HG03432 (cell line): ENCODE measurements around the gene ALPI.
"Not testable (repeated sequence)": the region's sequence is repeated elsewhere in the genome, so short reads cannot be mapped to it uniquely, and the experiment has no call there.

Experiments
- ATAC-seq: cut with Tn5 transposase; IDR thresholded peaks from one replicate; pipeline ENCODE4 v1.9.1; 2021; ENCODE audit warnings: mild to moderate bottlenecking, moderate library complexity; ENCODE audit not compliant: unreplicated experiment

The ALPI gene

DNA sequence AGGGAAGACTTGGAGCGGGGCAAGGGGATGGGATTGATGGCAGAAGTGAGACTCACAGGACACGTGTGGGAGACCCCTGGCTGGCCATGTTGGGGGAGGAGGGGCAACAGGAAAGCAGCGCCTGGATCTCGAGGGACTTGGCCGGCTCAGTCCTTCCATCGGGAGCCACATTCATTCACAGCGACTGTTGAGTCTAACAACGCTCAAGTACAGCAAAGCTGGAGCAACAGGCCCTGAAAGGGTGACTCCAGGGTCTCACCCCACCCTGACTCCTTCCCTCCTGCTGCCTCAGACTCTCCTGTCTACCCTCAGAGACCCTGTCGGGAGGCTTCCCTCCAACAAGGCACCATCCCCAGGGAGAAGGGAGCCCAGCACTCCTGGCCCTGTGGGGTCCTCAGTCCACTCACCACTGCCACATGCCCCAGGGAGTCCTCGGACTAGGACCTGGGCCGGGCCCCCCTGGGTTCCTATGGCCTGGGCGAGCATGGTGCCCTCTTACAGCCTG, 14.8 kb upstream of the ALPI start:
- no peak for ATAC-seq

DNA sequence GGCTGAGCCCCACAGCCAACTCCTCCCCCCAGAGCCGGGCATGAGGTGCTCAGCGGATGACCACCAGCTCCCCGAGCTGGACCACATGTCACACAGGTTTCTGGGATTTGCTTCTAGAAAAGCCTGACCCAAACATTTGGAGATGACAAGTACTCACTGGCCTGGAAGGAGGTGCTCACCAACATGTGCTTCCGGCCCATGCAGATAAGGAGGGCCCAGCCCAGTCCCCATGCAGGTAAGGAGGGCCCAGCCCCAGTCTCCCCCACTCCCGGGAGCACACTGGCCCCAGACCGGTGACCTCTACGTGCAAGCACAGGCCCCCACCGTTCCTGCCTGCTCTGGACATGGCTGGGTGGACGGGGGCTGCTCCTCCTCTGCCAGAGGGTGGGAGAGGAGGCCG, 14.0 kb upstream of the ALPI start:
- ATAC-seq, result not testable (repeated sequence)

DNA sequence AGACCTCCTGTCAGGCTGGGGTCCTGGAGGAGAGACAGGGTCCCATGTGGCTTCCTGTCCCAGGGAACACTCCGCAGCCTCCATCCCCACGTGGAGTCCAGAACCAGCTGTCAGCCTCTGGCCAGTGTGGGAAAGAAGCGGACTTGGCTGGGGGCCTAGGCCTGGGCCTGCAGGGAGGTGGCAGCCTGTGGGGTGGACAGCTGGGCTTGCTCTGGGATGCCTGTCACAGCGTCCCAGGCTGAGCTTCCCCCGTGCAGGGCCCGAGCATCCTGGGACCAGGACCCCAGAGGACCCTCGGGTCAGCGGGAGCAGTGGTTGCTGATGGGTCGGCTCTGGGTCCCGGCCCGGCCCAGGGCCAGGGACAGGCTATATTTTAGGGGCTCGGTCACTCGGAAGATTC, 13.5 kb upstream of the ALPI start:
- ATAC-seq, result not testable (repeated sequence)

DNA sequence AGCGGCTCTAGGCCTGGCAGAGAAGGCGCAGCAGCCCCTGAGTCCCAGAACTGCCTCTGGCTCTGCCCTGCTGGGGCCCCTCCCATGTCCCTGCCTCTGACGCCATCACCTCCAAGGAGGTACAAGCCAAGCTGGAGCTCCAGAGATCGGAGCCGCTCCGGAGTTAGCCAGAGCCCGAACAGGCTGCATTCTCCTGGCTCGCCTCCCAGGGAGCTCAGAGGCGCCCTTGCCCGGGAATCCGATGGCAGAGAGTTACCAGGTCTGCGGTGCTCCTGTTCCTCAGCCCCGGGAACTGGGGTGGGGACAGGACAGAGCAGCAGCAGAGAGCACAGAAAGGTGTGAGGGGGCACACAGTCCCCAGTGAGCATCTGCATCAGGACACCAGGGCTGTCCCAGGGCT, 12.9 kb upstream of the ALPI start:
- ATAC-seq, result not testable (repeated sequence)

DNA sequence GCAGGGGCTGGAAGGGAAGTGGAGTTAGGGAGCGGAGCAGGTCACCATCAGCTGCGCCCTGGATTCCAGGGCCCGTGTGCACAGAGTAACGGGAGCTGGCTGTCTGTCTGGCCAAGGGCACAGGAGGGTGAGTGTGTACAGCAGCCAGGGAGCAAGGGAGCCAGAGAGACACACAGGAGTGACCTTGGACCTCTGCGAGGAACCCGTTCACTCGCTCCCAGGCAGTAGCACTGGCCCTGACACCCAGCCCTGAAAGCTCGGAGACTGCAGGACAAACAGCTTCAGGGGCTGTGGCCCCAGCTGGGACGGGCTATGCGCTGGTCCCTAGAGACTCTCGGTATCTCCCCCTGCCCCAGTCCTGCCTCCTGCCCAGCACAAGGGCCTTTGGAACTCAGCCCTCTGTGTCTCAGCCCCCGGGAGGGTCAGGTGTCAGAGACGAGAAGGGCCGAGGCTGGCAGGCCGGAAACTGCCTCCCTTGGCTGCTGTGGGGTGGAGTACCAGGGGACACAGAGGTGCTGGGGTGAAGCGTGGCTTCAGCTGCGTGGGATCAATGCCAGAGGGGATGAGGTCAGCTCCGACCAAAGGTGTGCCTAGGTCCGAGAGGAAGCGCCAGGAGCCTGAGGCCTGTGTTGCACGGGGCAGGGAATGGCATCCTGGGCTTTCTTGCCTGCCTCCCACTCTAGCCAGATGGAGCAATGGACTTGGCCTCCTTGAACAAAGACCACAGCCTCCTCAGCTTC, 12.1 kb upstream of the ALPI start:
- ATAC-seq, result not testable (repeated sequence)

DNA sequence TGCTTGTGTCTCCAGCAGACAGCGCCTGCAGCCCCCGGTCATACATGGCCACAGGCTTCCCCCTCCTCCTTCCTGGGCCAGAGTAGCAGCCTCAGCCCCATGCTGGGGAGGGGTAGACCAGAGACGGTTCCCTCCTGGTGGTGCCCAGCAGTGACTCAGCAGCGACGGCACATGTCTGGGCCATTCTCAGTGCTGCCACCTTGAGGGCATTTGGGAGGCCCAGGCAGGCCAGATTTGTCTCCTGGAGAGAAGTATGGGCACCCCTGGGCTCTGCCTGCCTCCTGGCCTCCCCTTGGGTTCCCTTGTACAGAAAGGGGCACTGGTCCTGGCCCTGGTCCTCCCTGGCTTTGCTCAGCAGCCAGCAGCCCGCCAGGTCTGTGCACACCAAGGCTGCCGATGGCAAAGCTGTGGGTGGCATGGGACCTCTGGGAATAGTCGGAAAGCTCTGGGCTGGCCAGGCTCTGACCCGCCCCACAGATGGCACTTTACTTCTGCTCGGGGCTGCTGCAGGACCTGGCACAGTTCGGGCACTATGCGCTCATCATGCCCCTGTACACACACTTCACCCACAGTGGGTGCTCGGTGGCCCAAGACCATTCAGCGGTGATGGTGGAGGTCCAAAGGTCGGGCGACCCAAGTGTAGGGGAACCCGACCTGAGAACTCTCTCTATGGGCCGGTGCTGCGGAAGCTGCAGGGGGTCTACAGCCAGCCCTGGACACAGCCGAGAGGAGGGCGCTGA, 11.4 kb upstream of the ALPI start:
- ATAC-seq, result peak; percentile 41

DNA sequence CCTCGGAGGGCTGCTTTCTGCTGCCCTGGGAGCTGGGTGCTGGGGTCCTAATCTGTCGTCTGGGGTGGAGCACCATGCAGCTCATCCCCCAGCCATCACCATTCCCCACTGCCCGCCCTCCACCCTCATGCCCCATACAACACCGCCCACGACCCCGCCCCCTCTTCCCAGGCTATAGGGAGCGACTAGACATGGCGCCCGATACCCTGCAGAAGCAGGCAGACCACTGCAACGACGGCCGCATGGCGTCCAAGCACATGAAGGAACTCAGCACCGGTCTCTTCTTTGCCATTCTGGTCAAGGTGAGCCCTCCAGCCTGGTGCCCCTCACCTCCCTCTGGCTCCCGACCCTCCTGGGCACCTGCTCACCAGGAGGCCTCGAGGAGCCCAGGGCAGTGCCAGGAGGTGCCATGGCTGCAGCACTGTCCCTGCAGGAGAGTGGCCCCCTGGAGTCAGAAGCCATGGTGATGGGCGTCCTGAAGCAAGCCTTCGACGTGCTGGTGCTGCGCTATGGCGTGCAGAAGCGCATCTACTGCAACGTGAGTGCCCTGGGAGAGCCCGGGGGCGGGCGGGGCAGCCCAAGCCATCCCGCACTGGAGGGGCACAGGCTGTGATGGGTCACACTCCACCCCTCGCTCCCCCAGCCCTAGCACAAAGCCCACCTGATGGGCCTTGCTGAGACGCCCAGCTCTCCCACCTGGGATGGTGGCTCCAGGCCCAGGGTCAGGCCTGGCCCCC, 10.6 kb upstream of the ALPI start:
- ATAC-seq, result not testable (repeated sequence)

DNA sequence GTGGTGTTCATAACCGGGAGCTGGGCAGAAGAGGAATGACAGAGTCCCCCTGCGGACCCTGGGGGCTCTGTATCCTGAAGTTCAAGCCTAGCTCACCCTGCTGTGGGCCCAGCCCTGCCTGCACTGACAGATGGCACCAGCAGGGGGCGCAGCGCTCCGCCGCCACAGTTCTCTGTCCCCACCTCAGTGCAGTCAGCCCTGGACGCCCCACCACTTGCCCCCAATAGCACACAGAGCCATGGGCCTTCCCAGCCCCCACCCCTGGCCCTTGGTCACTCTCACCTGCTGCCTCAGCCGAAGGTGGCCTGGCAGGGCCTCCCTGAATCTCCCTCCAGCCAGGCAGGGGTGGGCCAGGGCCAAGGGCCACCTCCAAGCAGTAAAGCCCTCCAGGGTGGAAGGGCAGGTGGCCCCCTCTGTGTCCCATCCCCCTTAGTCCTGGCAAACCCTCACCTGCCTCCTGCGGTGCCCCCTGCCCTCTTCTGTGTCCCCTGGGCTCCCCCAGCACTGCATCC, 9.6 kb upstream of the ALPI start:
- ATAC-seq, result not testable (repeated sequence)

DNA sequence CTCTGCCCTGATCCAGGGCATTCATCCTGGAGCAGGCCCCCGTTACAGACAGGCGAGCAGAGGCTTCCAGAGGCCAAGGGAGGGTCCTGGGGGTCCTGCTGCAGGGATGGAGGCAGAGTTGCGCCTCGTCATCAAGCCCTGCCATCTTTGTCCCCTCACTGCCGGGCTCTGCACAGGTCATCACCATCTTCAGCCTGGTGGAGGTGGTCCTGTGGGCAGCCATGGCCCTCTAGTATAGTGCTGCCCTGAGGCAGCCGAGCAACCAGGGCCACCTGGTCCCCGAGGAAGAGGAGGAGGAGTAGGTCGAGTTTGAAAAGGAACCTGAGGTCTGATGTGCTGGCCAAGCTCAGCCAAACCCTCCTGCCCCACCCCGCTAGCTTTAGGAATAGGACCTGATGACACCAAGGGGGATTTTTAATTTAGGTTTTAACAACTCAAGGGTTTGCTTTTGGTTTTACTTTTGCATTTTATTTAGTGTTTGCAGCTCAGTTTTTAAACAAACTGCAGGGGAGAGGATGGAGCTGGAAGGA, 8.8 kb upstream of the ALPI start:
- no peak for ATAC-seq

DNA sequence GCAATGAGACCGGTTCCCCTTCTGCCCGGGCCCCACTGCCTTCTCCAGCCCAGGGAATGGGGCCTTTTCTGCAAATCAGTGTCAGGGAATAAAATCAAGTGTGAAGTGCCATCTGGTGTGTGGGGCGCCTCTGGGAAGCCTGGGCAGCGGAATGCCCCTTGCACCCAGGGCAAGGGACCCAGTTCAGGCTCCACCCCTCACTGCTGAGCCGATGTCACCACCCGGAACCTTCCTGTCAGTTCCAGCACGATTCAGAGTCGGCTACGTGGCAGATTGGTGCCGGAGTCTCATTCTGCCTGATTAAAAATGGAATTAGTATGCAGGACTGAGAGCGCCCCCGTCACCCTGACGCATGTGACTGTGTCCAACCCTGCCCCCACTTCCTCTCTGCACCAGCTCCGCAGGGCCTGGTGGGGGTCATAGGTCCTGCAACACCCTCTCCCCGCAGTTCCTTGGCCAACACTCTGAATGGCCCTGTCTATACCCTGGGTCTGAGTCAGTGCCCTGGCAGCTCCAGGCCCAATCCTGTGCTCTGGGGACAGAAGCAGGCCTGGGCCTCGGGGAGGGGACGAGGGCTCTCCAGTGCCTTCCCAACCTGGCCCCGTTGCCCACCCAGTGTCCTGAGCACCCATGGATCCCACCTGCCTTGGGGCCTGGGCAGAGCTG, 8.2 kb upstream of the ALPI start:
- no peak for ATAC-seq

DNA sequence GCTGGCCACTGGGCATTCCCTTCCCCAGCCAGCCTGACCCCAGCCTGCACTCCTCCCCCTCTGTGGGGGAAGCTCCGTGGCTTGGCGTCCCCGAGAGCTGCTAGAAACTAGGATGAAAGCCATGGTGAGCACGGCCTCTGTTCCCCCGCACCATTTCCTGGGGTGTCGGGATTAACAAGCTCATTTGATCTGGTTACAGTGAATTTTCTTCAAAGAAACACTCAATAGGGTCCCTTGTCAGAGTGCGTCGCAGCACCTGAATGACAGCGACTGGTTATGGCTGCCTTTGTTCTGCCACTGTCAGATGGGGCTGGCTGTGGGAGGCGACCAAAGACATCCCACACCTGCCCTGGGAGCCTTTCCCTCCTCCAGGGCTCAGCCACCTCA, 7.7 kb upstream of the ALPI start:
- ATAC-seq, result no peak

DNA sequence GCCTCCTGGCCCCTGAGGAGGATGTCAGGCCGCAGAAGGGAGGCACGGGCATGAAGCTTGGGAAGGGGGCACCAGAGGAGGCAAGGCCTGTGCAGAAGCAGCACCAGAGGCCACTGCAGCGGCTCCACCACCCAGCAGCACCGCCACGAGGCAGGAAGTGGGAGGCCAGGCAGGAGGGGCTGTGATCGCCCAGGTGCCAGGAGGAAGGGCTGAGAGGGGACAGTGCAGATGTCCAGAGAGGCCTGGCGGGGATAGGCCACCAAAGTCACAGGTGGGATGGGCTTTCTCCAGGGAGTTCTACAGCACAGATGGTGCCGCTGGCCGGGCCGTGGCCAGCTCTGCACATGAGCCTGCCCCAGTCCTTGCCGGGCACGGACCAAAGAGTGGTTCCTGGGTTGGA, 6.0 kb upstream of the ALPI start:
- ATAC-seq, result no peak

DNA sequence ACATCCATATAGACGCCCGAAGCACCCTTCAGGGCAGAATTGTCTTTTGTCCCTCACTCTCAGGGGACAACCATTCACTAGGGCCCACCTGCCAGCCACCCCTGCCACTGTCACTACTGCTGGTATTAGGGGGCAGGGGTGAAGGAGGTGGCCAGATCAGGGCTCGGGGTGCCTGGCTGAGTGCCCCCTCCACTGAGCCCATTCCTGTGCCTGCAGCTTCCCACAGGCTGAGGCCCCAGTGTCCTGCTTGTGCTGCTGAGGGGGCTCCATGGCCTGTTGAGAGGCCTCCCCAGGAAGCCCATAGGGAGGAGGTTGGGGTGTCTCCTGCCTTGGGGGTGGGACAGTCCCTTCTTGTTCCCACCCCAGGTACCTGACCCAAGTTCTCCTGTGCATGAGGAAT, 4.3 kb upstream of the ALPI start:
- ATAC-seq, result not testable (repeated sequence)

DNA sequence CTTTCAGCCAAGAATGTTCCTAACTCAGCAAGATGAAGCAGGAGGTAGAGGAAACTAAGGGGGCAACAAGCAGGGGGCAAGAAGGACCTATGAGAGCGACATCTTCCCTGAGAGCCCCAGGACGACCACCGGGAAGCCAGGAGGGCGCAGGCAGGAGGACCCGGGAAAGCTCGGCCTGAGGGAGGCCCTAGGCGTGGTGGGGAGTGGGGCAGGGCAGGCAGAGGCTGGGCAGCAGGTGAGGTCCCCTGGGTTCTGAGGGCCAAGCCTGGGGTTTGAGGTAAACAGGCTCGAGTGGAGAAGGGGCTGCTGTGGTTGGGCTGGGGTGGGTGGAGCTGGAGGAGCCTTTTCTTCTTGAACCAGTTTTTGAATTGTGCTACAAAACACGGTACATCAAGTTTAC, 1.3 kb upstream of the ALPI start:
- no peak for ATAC-seq

DNA sequence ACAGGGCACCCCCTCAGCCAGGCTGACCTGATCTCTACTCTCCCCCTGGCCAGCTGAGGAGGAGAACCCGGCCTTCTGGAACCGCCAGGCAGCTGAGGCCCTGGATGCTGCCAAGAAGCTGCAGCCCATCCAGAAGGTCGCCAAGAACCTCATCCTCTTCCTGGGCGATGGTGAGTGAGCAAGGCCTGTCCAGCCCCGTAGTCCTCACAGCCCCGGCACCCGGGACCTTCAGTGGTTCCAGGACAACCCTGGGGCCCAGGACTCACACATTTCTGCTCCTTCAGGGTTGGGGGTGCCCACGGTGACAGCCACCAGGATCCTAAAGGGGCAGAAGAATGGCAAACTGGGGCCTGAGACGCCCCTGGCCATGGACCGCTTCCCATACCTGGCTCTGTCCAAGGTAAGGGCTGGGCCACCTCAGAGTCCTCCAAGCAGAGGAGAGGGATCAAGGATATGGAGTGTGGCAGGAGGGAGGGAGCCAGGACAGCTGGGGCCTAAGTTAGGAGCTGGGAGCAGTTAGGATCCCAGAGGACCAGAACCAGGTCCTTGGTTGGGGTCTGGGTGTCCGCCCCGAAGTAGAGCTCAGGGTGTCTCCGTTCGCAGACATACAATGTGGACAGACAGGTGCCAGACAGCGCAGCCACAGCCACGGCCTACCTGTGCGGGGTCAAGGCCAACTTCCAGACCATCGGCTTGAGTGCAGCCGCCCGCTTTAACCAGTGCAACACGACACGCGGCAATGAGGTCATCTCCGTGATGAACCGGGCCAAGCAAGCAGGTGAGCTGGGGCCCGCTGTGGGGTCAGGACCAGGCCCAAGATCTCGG, 555 bp downstream of the ALPI start:
- no peak for ATAC-seq

DNA sequence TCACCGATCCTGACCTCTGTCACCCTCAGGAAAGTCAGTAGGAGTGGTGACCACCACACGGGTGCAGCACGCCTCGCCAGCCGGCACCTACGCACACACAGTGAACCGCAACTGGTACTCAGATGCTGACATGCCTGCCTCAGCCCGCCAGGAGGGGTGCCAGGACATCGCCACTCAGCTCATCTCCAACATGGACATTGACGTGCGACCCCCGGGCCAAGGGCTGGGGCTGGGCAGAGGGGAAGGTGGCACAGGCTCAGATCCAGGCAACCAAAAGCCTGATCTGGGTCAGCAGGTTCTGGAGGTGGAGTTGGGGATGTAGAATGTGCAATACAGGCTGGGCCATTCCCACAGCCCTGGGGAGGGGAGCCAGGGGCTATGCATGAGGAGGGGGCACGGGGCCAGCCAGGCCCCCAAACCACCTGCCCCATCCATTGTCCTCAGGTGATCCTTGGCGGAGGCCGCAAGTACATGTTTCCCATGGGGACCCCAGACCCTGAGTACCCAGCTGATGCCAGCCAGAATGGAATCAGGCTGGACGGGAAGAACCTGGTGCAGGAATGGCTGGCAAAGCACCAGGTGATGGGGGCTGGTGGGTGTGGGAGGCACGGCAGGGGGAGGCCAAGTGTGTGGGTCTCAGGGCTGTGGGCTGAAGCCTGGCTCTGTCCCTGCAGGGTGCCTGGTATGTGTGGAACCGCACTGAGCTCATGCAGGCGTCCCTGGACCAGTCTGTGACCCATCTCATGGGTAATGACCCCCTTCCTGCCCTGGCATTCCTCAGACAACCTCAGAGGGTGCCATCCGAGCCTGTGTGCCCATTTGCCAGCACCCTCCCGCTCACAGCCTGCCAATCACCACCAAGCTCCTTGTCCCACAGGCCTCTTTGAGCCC, 1.4 kb downstream of the ALPI start:
- ATAC-seq, result no peak

DNA sequence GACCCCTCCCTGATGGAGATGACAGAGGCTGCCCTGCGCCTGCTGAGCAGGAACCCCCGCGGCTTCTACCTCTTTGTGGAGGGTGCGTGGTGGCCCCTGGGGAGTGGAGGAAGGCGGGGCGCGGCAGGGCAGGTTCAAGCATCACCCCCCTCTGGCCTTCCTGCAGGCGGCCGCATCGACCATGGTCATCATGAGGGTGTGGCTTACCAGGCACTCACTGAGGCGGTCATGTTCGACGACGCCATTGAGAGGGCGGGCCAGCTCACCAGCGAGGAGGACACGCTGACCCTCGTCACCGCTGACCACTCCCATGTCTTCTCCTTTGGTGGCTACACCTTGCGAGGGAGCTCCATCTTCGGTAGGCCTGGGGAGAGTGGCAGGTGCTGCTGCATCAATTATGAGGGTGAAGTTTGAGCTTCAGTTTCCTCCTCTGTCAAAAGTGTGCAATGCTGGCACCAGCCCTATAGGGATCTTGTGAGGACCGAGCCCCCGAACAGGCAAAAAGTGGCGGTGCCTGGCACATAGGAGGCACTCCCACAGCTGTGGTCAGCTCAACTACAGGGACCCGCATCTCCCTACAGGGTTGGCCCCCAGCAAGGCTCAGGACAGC, 2.2 kb downstream of the ALPI start:
- ATAC-seq, result no peak

DNA sequence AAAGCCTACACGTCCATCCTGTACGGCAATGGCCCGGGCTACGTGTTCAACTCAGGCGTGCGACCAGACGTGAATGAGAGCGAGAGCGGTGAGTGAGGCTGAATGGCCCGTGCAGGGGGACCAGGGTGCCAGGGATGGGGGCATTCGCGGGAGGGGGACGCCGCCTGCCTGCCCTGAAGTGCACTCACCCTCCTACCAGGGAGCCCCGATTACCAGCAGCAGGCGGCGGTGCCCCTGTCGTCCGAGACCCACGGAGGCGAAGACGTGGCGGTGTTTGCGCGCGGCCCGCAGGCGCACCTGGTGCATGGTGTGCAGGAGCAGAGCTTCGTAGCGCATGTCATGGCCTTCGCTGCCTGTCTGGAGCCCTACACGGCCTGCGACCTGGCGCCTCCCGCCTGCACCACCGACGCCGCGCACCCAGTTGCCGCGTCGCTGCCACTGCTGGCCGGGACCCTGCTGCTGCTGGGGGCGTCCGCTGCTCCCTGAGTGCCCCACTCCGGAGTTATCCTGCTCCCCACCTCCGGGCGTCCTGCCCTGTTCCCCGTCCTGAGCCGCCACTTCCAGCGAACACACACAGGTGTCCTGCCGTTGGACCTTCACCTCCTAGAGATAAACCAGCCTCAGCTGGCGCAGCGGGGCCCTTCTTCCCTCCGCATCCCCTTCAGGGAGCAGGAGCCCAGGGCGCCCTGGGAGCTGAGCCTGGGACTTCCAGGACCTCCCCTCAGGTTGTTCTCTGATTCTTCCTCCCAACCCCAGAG, 2.9 kb downstream of the ALPI start:
- no peak for ATAC-seq
